ENCODE data around the gene RAP2B.

RAP2B gene

GRCh38 chr3:153215497-153215896 lies 53.5 kb downstream of the RAP2B start:
- Histone ChIP-seq H3K9ac (ENCODE audit: low read length) (no peak overlapping the region), H3K9me3 (ENCODE audit: control insufficient read depth, low read depth, low read length) (no peaks in the 10 kb centered on the region), H3K4me3 (ENCODE audit: low read length) (no peak overlapping the region), H3K36me3 (ENCODE audit: control insufficient read depth, low read depth, low read length) (no peaks in the 10 kb centered on the region), H3K4me1 (ENCODE audit: control insufficient read depth, low read depth, low read length) (peaks cover 11% of the 10 kb centered on the region), H3K27me3 (ENCODE audit: control insufficient read depth, insufficient read depth, low read length) (no peaks in the 10 kb centered on the region), H3K27ac (ENCODE audit: low read length) (no peak overlapping the region)

GRCh38 chr3:153215966-153216365 lies 53.9 kb downstream of the RAP2B start:
- H3K27me3 ChIP-seq (ENCODE audit: control insufficient read depth, insufficient read depth, low read length): no peaks in the 10 kb centered on the region
- H3K9me3 ChIP-seq (ENCODE audit: control insufficient read depth, low read depth, low read length): no peaks in the 10 kb centered on the region
- no peak overlapping the region for H3K9ac ChIP-seq (ENCODE audit: low read length)
- no peaks in the 10 kb centered on the region for H3K36me3 ChIP-seq (ENCODE audit: control insufficient read depth, low read depth, low read length)
- H3K27ac ChIP-seq (ENCODE audit: low read length): no peak overlapping the region
- no peak overlapping the region for H3K4me3 ChIP-seq (ENCODE audit: low read length)
- peaks cover 8% of the 10 kb centered on the region for H3K4me1 ChIP-seq (ENCODE audit: control insufficient read depth, low read depth, low read length)

GRCh38 chr3:153216928-153217327 lies 54.9 kb downstream of the RAP2B start:
- no peaks in the 10 kb centered on the region for H3K9me3 ChIP-seq (ENCODE audit: control insufficient read depth, low read depth, low read length)
- no peak overlapping the region for H3K4me3 ChIP-seq (ENCODE audit: low read length)
- peaks cover 8% of the 10 kb centered on the region for H3K4me1 ChIP-seq (ENCODE audit: control insufficient read depth, low read depth, low read length)
- no peak overlapping the region for H3K27ac ChIP-seq (ENCODE audit: low read length)
- H3K27me3 ChIP-seq (ENCODE audit: control insufficient read depth, insufficient read depth, low read length): no peaks in the 10 kb centered on the region
- H3K9ac ChIP-seq (ENCODE audit: low read length): no peak overlapping the region
- H3K36me3 ChIP-seq (ENCODE audit: control insufficient read depth, low read depth, low read length): no peaks in the 10 kb centered on the region

GRCh38 chr3:153219146-153219545 lies 57.1 kb downstream of the RAP2B start:
- Histone ChIP-seq H3K4me3 (ENCODE audit: low read length) (no peak overlapping the region), H3K4me1 (ENCODE audit: control insufficient read depth, low read depth, low read length) (peaks cover 8% of the 10 kb centered on the region), H3K27ac (ENCODE audit: low read length) (no peak overlapping the region), H3K9ac (ENCODE audit: low read length) (no peak overlapping the region), H3K27me3 (ENCODE audit: control insufficient read depth, insufficient read depth, low read length) (no peaks in the 10 kb centered on the region), H3K9me3 (ENCODE audit: control insufficient read depth, low read depth, low read length) (no peaks in the 10 kb centered on the region), H3K36me3 (ENCODE audit: control insufficient read depth, low read depth, low read length) (no peaks in the 10 kb centered on the region)

Data from iPS-18a (cell line).